Skin epidermis (tissue), 12 donors: Measurements from ENCODE around the gene NOL3.
A peak's percentile ranks its signal among the peaks of the same experiment; 100 is the strongest.

Source experiments
- H3K27ac ChIP-seq, 21 experiments: fragments of 200-600 bp; sonication (generic) in 11 of 21; one replicate each; pipeline ENCODE4 v1.5.0; 2020; ENCODE audit warnings: mild to moderate bottlenecking in 3 of 21, inconsistent platforms in 2 of 21, moderate library complexity in 2 of 21
- H3K4me3 ChIP-seq, 7 experiments: fragments of 200-600 bp; sonication (generic) in 2 of 7; one replicate each; pipeline ENCODE4 v1.5.0; 2020; ENCODE audit warnings: inconsistent platforms in 2 of 7, mild to moderate bottlenecking in 2 of 7, moderate library complexity in 1 of 7

The NOL3 gene

DNA sequence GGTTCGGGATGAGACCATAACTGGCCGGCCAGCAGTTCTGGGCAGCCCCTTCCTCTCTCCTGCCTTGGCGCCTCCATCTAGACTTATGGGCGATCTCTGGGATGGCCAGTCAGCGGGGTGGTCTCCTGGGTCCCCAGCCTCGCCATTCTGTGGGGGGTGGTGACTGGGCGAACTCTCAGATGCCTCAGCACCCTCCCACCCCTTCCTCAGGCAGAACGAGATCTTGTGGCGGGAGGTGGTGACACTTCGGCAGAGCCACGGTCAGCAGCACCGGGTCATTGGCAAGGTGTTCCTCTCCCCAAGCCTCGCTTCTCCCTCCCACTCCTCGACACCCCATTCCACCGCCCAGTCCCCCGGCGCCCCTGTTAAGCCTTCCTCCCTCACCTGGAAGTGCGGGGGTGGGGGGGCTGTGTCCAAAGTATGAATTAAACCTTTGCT, 4.2 kb upstream of the NOL3 start:
- H3K4me3 ChIP-seq: no peak overlapping the region
- H3K27ac ChIP-seq: no peak overlapping the region

DNA sequence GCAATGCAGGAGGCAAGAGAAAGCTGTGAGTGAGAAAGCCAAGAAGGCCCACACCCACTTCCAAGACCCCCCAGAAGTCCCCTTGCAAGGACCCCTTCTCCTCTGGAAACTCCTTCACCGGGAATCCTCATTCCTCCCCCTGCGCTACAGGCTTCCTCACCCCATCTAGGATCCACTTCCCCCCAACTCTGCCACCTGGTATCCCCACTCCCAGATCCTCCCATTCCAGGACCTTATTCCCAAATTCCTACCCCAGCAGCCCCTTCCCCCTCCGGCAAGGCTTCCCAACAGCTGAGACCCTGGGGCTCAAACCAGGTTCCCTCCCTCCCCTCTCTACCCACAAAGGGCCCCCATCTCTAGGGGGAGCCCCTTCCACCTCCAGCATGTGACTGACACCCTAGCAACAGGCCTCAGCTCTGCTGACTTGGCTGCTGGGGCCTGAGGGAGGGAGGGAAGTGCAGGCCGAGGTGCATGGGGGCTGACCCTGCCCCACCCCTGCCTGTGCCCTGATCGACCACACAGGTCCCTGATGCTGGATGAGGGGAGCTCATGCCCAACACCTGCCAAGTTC, 3.7 kb upstream of the NOL3 start:
- H3K27ac ChIP-seq: no peak overlapping the region

GRCh38 chr16:67167588-67167987, 2.8 kb upstream of the NOL3 start:
- Histone ChIP-seq H3K27ac (no peak overlapping the region), H3K4me3 (no peak overlapping the region)

More for the DNA sequence above, 3.7 kb upstream of the NOL3 start:
- no peak overlapping the region for H3K4me3 ChIP-seq

- H3K4me3 ChIP-seq: no peak overlapping the region
Measured at GRCh38 chr16:67169011-67169451, 1.3 kb upstream of the NOL3 start.

GRCh38 chr16:67169642-67170167, 633 bp upstream of the NOL3 start:
- H3K27ac ChIP-seq: peak overlapping the region; percentile 14 to 96 (median 86)
- peak overlapping the region; percentile 27 to 45 (median 34) for H3K4me3 ChIP-seq

More at GRCh38 chr16:67169011-67169451, 1.3 kb upstream of the NOL3 start:
- H3K27ac ChIP-seq: peak overlapping the region in 6 of 21 experiments; percentile 44 to 90 (median 86)

DNA sequence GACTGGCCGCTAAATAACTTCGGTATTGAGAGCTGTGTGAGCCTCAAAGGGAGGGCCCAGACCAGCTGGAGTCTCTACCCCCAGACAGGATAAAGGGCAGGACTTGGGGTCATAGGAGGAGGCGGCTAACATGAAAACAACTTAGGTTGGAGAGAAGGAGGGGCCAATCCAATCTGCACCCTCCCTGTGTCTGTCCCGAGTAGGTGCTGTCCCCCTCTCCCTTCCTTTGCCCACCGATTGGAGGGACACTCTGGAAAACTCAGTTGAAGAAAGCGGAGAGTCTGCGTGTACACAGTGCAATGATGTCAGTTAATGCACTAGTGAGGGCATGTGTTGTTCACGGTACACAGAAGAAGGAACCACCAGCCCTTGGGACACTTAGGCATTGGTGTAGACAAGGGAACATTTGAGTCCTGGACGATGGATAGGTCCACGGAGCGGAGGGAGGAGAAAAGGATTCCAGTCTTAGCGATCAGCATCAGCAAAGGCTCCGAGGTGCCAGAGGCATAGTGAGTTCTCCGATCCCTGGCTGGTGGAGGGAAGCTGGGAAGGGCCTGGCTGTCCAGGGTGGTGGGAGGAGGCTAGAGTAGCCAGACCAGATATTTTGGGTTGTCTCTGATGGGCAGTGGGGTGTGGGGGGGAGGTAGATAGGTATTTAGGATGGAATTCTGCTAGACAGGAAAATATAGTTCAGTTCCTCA, 761 bp downstream of the NOL3 start:
- H3K4me3 ChIP-seq: peak overlapping the region; percentile 27 to 45 (median 34)

GRCh38 chr16:67173323-67173722, 3.0 kb downstream of the NOL3 start:
- Histone ChIP-seq H3K4me3 (peak overlapping the region in 3 of 7 experiments; percentile 28 to 40 (median 35)), H3K27ac (peak overlapping the region in 20 of 21 experiments; percentile 47 to 85 (median 77))

More for the DNA sequence above, 761 bp downstream of the NOL3 start:
- peak overlapping the region; percentile 31 to 96 (median 86) for H3K27ac ChIP-seq

GRCh38 chr16:67173808-67174705, 3.7 kb downstream of the NOL3 start:
- Histone ChIP-seq H3K27ac (peak overlapping the region in 20 of 21 experiments; percentile 47 to 85 (median 77)), H3K4me3 (peak overlapping the region; percentile 27 to 40 (median 34))

DNA sequence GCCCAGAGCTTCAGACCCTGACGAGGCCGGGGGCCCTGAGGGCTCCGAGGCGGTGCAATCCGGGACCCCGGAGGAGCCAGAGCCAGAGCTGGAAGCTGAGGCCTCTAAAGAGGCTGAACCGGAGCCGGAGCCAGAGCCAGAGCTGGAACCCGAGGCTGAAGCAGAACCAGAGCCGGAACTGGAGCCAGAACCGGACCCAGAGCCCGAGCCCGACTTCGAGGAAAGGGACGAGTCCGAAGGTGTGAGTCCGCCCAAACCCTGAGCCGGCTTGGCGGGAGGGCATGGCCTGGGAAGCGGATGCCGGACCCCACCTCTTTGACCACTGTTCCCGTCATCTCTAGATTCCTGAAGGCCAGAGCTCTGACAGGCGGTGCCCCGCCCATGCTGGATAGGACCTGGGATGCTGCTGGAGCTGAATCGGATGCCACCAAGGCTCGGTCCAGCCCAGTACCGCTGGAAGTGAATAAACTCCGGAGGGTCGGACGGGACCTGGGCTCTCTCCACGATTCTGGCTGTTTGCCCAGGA, 4.4 kb downstream of the NOL3 start:
- Histone ChIP-seq H3K4me3 (peak overlapping the region; percentile 27 to 40 (median 34)), H3K27ac (peak overlapping the region in 17 of 21 experiments; percentile 18 to 85 (median 78))

DNA sequence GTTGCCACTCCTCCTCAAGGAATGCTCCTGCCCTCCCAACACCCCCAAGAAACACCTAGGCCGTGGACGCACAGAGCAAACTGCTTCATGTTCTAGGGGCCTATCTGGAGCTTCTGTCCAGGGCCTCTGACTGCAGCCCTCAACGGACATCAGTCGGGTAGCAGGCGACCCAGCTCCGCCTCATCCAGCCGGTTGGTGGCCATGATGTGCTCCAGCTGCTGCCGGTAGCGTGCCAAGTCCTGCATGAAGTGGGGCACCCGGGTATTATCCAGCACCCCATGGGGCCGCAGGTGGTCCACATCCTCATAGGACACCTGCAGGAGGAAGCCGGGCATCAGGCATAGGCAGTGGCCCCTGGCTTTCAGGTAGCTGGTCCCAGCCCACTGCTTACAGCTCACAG, 6.3 kb downstream of the NOL3 start:
- H3K4me3 ChIP-seq: no peak overlapping the region

GRCh38 chr16:67177743-67178699, 7.7 kb downstream of the NOL3 start:
- H3K4me3 ChIP-seq: peak overlapping the region; percentile 21 to 44 (median 32)
- peak overlapping the region in 15 of 21 experiments; percentile 9 to 80 (median 57) for H3K27ac ChIP-seq

More for the DNA sequence above, 6.3 kb downstream of the NOL3 start:
- H3K27ac ChIP-seq: no peak overlapping the region

- peak overlapping the region in 1 of 21 experiments; percentile 65 for H3K27ac ChIP-seq
Measured at GRCh38 chr16:67179421-67180080, 9.2 kb downstream of the NOL3 start.

GRCh38 chr16:67180166-67180565, 9.8 kb downstream of the NOL3 start:
- Histone ChIP-seq H3K4me3 (no peak overlapping the region), H3K27ac (no peak overlapping the region)

More at GRCh38 chr16:67179421-67180080, 9.2 kb downstream of the NOL3 start:
- no peak overlapping the region for H3K4me3 ChIP-seq

- no peak overlapping the region for H3K27ac ChIP-seq
- no peak overlapping the region for H3K4me3 ChIP-seq
Measured at GRCh38 chr16:67181346-67181745, 11.0 kb downstream of the NOL3 start.

- no peak overlapping the region for H3K4me3 ChIP-seq
- H3K27ac ChIP-seq: peak overlapping the region in 1 of 21 experiments; percentile 24
Measured at GRCh38 chr16:67182288-67182687, 11.9 kb downstream of the NOL3 start.

- Histone ChIP-seq H3K27ac (peak overlapping the region in 18 of 21 experiments; percentile 24 to 99 (median 96)), H3K4me3 (peak overlapping the region; percentile 64 to 81 (median 73))
Measured at GRCh38 chr16:67183284-67183626, 12.9 kb downstream of the NOL3 start.

GRCh38 chr16:67183627-67184452, 13.5 kb downstream of the NOL3 start, which contains the start of gene MATCAP1:
TSS of gene MATCAP1 (minus strand) at chr16:67183963. CDS start at chr16:67180610, 3,353 bp downstream.
- Histone ChIP-seq H3K4me3 (peak within 1 kb of the TSS; percentile 64 to 81 (median 73)), H3K27ac (peak within 1 kb of the TSS; percentile 58 to 99 (median 96))
